Stimulated activated CD8-positive, alpha-beta memory T cell treated with anti-CD3 and anti-CD28 coated beads, Interleukin-4, amount 100 ng/mL, for 24 hours (primary cell): ENCODE results near the gene APOM.

ENCODE experiments used
- DNase-seq: peaks from one replicate; pipeline ENCODE4 v3.0.0-alpha.2; 2020; ENCODE audit warnings: low read depth

APOM gene

GRCh38 chr6:31655349-31656237, at the start of gene APOM:
Gene APOM (plus strand): TSS chr6:31655894. CDS start chr6:31655967, 73 bp downstream.
- no peak for DNase-seq

GRCh38 chr6:31607317-31607716, 48.4 kb upstream of the APOM start:
- DNase-seq: no peak

- no peak for DNase-seq
Observed at GRCh38 chr6:31609519-31610406, 45.9 kb upstream of the APOM start.

DNA sequence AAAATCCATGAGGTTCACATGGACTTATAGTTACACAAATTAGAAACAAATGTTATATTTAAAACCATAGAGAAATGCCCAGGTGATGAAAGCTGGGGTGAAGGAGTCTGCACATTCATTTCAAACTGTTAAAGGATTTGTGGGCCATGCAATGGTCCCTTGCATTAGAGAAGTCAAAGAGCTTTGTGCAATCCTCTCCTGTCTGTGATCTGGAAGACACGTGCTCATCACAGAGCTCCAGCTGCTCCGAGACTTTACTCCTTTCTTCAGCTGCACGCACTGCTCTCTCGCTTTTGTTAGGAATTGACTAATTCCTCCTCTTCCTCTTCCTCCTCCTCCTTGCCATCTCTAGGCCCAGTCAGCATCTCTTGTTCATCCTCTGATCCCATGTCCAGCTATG, 44.7 kb upstream of the APOM start:
- no peak for DNase-seq

DNA sequence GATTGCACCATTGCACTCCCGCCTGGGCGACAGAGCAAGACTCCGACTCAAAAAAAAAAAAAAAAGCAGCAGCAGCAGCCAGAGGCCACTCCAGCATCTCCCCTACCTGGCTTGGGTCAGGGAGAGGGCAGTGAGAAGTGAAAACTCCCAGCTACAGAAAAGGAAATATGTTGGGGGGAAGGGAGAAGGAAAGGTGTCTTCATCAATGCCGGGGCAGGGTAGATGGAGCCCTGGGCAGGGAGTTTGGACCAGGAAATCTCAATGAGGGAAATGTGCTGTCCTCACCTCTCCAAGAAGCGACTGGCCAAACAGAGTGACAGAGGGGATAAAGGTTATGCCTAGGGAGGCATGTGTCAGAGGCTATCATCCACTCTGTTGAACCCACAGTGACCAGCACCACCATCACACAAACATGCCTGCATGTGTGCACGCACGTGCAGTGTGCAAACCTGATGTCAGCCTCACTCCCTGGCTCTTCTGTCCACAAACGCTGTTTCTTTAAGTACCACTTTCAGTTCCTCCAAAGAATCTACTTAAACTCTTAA, 41.5 kb upstream of the APOM start:
- DNase-seq: no peak

DNA sequence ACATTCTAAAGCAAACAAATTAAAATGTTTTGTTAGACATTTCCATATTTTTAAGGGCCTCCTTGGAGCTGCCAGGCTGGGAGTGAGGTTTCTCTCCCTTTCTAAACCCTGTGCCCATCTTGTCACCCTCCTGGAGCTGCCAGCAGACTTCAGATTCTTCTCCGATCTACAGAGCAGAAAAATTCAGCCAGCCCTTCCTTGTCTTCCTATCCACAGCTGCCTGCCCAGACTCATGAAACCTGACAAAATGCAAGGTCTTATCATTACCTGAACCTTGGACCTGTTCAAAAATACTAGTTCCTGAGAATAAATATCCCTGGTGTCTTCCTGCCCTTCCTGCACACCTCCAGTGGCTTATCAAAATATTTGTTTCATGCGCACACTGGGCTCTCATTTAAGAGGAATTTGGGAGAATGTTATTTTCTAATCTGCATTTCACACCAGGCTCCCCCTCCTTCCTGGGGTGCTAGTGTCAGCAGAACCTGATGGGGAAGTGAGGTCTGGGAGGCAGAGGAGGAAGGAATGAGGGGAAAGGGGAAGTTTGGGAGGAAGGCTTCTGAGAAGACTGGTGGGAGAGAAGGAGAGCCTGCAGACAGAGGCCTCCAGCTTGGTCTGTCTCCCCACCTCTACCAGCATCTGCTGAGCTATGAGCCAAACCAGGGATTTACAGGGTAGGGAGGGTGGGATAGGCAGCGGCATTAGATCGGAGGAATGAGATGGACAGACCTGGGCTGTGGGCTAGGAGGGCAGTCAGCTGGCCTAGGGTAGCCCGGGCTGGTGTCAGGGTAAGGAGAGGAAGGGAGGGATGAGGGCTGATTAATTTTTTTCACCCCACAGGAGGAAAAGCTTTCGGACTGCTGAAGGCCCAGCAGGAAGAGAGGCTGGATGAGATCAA, 40.8 kb upstream of the APOM start, which contains the start of gene AIF1:
Gene AIF1 (plus strand): TSS at position 551 of the 895 bp plus-strand sequence. CDS start 96 bp downstream, at position 647.
- DNase-seq: no peak

DNA sequence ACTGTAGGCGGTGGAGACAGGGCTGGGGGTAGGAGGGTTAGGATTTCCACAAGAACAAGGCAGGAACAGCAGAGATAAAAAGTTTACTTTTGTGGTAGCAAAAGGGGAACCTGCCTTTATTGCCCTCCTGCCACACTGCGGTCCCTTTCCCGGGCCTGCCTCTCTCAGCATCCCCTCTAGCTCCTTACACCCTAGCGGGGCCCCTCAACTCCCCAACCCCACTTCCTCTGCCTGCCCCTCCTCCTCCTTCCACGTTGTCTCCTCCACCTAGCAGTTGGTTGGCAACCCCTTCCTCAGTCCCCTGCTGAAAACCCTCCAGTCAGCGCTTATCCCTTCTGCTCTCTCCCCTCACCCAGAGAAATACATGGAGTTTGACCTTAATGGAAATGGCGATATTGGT, 39.9 kb upstream of the APOM start:
- DNase-seq: no peak

DNA sequence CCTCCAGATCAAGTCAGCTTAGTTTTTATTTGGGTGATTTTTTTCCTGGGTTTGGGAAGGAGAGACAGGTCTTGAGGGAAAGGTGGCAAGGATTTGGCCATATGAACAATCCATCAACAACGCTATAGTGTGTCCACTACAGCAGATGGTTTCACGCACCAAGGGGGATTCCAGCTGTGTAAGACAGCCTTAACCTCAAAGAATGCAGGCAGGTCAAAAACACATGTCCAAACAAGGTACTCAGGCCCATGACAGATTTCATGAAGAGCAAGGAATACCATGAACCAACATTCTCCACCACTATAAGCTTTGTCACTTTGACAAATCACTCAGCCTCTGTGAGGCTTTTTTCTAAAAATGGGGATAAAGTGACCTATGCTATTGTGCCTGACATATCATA, 38.7 kb upstream of the APOM start:
- DNase-seq: no peak

DNA sequence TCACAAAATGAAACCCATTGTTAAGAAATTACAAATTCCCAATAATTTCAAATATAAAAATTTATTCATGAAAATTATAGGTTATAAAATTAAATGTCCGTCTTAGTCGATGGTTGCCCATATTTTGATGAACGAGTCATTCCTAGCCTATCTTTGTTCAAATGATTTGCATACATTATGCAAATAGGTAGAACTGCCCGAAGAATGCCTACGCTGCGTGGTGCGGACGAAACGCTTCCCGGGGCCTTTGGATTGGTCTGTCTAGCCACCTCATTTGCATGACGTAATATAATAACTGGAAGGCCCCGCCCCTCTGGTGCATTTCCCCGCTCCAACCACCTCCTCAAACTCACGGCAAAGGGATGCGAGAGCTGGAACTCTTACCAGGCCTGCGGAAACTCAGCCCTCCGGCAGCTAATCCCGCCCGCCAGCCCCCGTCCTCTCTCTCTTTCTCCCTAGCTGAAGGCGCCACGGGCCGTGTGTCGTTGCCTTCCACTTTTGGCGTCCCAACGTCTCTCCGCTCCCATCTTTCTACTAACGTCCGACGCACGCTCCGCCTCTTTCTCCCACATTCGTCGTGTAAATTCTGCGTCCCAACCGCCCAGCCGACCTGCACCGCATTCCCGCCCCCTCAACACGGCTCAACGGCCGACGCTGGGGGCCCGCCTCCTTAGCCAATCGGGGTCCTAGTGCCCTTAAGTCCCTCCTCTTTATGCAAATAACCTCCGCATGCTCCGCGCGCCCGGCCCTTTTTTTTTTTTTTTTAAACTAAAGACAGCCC, 35.7 kb upstream of the APOM start:
- DNase-seq: peak; percentile 95

DNA sequence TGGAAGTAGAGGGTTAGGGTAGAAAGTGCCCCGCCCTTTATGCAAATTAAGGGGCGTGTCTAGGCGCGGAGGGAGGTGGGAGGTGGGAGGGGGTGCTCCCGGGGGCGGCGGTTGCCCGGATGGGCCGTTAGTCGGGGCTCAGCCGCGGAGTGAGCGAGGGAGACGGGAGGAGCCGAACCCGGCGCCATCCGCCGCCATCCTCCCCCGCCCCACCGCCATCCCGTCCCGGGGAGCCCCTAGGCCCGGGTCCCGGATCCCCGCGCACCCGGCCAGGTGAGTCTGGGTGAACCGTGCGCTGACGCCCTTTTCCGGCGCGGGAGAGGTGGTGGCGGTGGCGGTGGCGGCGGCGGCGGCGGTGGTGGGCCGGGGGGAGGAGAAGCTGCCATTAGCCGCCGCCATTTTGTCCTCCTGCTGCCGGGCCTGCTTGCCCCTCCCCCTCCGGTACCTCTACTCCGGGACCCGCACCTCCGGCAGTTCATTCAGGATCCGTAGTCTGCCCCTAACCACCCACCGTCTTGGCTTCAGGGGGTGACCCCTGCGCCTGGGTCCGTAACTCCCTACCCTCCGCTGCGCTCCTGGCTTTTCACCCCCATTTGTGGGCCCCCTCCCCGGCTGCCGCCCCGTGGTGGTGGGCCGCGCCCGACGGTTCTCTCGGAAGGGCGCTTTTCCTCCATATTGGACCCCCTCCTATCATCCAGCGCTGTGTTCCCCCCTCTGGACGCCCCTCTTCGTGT, 34.9 kb upstream of the APOM start, which contains the start of gene PRRC2A:
Gene PRRC2A (plus strand): TSS at position 130 of the 734 bp plus-strand sequence. CDS start 2,075 bp downstream, outside the sequence.
- DNase-seq: peak; percentile 75

DNA sequence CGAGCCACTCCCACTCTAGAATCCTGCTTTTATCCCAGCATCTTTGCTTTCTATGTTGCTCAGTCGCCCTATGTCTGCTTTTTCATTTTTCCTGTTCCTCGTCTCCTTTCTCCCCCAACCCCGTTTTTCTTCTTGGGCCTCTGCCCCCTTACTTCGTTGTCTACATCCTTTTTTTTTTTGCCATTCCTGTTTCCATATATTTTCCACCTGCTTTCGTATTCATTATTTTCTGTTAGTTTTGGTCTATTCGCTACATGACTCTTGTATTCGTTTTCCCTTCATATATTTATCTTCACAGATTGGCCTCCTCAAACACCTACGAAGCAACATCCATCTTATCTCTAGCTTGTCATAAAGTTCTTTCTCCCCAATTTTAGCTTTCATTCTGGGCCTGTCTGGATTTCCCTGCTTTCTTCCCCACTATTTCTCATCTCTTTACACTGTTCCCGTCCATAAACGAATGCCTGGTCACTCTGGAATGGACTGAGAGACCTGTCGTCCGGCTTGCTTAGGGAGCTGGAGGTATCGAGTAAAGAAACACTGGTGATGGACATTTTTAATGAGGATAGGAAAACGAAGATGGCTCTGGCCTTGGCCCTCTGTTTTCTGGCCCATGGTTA, 34.3 kb upstream of the APOM start:
- DNase-seq: no peak

DNA sequence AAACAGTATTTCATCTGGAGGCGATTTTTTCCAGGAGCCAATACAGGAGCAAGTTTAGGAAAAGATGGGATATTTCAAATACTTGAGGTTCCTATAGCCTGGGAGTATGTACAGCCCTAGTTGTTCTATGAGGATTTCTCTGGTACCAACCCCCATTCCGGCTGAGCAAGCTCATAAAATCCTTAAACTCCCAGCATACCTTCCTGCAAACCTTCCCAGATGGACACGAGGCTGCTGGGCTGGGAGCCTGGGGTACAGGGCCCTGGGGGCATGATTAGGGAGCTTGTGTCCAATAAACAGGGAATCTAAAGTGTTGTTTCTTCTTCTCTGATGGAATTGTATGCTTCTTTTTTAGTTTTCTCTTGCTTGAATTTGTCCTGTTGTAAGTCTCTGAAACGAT, 33.7 kb upstream of the APOM start:
- DNase-seq: no peak

- DNase-seq: no peak
Observed at GRCh38 chr6:31622684-31623091, 33.0 kb upstream of the APOM start.

DNA sequence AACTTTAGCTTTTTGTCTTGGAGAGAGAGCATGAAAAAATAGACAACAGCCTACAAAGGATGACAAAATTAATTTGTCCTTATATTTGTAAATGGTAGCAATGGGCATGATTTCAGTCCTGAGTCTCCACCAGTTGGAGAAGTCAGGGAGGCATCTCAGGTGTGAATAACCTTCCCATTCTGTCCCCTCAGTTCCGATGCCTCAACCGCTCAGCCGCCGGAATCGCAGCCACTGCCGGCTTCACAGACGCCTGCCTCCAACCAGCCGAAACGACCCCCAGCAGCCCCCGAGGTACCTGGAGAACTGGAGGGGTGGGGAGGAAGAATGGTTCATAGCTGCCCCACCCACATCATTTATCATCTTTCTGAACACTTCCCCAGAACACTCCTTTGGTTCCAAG, 31.6 kb upstream of the APOM start:
- no peak for DNase-seq

DNA sequence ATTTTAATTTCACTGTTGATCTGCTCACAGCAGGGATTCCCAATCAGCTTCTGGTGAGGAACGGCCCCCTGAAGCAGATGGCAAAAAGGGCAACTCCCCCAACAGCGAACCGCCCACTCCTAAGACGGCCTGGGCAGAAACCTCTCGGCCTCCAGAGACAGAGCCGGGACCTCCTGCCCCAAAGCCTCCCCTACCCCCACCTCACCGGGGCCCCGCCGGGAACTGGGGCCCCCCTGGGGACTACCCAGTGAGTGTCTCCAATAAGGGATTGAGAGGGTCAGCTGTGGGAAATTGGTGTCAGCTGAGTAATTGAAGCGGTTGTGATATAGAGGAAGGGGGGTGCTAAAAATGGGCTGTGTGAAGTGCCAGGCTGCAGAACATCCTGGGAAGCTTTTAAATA, 28.7 kb upstream of the APOM start:
- no peak for DNase-seq

- DNase-seq: no peak
Observed at GRCh38 chr6:31627690-31628287, 27.9 kb upstream of the APOM start.

GRCh38 chr6:31629014-31629413, 26.7 kb upstream of the APOM start:
- no peak for DNase-seq

- no peak for DNase-seq
Observed at GRCh38 chr6:31630177-31630934, 25.3 kb upstream of the APOM start.
